Loucy (cell line): ENCODE results near the gene NCMAP.

Experiments used
- H2AFZ ChIP-seq: fragments of 200-600 bp; sonication (generic); 2 replicates; pipeline ENCODE4 v1.6.0; 2016; ENCODE audit warnings: antibody characterized with exemption, mild to moderate bottlenecking, low read length, moderate library complexity
- H3F3A ChIP-seq: fragments of 200-600 bp; 2 replicates; pipeline ENCODE4 v1.6.0; 2016; ENCODE audit warnings: antibody characterized with exemption, low read depth, mild to moderate bottlenecking
- H3K27me3 ChIP-seq: fragments of 200-600 bp; sonication (generic); 2 replicates; pipeline ENCODE4 v1.6.1; 2014; ENCODE audit warnings: low read length, mild to moderate bottlenecking; ENCODE audit not compliant: insufficient read depth, poor library complexity, severe bottlenecking
- H3K36me3 ChIP-seq: fragments of 200-600 bp; sonication (generic); 2 replicates; pipeline ENCODE4 v1.6.1; 2016; ENCODE audit warnings: low read length; ENCODE audit not compliant: insufficient read depth
- H3K4me1 ChIP-seq: fragments of 200-600 bp; sonication (generic); 2 replicates; pipeline ENCODE4 v1.5.1; 2014; ENCODE audit warnings: low read length, mild to moderate bottlenecking; ENCODE audit not compliant: insufficient read depth, poor library complexity, severe bottlenecking
- H3K4me2 ChIP-seq: fragments of 200-600 bp; sonication (generic); 2 replicates; pipeline ENCODE4 v1.6.0; 2014; ENCODE audit warnings: antibody characterized with exemption, low read length, low read depth, mild to moderate bottlenecking; ENCODE audit not compliant: poor library complexity, severe bottlenecking
- H3K4me3 ChIP-seq: fragments of 200-600 bp; sonication (generic); 2 replicates; pipeline ENCODE4 v1.5.1; 2014; ENCODE audit warnings: low read length, mild to moderate bottlenecking, mixed read lengths; ENCODE audit not compliant: poor library complexity, severe bottlenecking
- H3K79me2 ChIP-seq: fragments of 200-600 bp; sonication (generic); 2 replicates; pipeline ENCODE4 v1.6.1; 2014; ENCODE audit warnings: low read length; ENCODE audit not compliant: insufficient read depth
- H3K9ac ChIP-seq: fragments of 200-600 bp; sonication (generic); 2 replicates; pipeline ENCODE4 v1.6.0; 2014; ENCODE audit warnings: mild to moderate bottlenecking, low read depth, low read length, moderate library complexity; ENCODE audit not compliant: poor library complexity, severe bottlenecking
- H3K9me2 ChIP-seq: fragments of 200-600 bp; sonication (generic); replicated peaks from 2 replicates; pipeline ENCODE4 v1.6.1; 2016; ENCODE audit warnings: low read depth, low read length, mixed read lengths
- H3K9me3 ChIP-seq: fragments of 200-600 bp; sonication (generic); 2 replicates; pipeline ENCODE4 v1.6.1; 2014; ENCODE audit warnings: mild to moderate bottlenecking, antibody characterized with exemption, low read length, low read depth; ENCODE audit not compliant: insufficient read depth
- H4K20me1 ChIP-seq: fragments of 200-600 bp; sonication (generic); 2 replicates; pipeline ENCODE4 v1.6.0; 2014; ENCODE audit warnings: antibody characterized with exemption, low read length, mild to moderate bottlenecking; ENCODE audit not compliant: insufficient read depth, poor library complexity, severe bottlenecking
- CTCF ChIP-seq: fragments of 200-600 bp; sonication (generic); conservative IDR thresholded peaks from 2 replicates; pipeline ENCODE4 v1.5.1; 2014; ENCODE audit warnings: mild to moderate bottlenecking, antibody characterized with exemption, low read length
- EZH2phosphoT487 ChIP-seq: fragments of 200-600 bp; IDR thresholded peaks from 2 replicates; pipeline ENCODE4 v1.6.1; 2018; ENCODE audit warnings: antibody characterized with exemption, mild to moderate bottlenecking, moderate library complexity, borderline replicate concordance

The NCMAP gene

GRCh38 chr1:24641646-24642151, 85.8 kb downstream of the NCMAP start:
- TF ChIP-seq EZH2phosphoT487 (no peak), CTCF (no peak)
- Histone ChIP-seq H3K79me2 (peaks cover 44% of the 10 kb centered on the region), H3K9me3 (no peaks in the 10 kb centered on the region), H3K36me3 (peaks cover 12% of the 10 kb centered on the region; the same call in 1 of the 2 replicates), H3K4me2 (peak overlapping the region; percentile 82), H4K20me1 (peaks cover 34% of the 10 kb centered on the region), H3K4me3 (peak overlapping the region; percentile 89), H2AFZ (no peak overlapping the region), H3K9ac (peak overlapping the region; percentile 89), H3K4me1 (peaks cover 32% of the 10 kb centered on the region), H3K27me3 (peaks cover 4% of the 10 kb centered on the region), H3F3A (no peaks in the 10 kb centered on the region), H3K9me2 (no peaks in the 10 kb centered on the region)

DNA sequence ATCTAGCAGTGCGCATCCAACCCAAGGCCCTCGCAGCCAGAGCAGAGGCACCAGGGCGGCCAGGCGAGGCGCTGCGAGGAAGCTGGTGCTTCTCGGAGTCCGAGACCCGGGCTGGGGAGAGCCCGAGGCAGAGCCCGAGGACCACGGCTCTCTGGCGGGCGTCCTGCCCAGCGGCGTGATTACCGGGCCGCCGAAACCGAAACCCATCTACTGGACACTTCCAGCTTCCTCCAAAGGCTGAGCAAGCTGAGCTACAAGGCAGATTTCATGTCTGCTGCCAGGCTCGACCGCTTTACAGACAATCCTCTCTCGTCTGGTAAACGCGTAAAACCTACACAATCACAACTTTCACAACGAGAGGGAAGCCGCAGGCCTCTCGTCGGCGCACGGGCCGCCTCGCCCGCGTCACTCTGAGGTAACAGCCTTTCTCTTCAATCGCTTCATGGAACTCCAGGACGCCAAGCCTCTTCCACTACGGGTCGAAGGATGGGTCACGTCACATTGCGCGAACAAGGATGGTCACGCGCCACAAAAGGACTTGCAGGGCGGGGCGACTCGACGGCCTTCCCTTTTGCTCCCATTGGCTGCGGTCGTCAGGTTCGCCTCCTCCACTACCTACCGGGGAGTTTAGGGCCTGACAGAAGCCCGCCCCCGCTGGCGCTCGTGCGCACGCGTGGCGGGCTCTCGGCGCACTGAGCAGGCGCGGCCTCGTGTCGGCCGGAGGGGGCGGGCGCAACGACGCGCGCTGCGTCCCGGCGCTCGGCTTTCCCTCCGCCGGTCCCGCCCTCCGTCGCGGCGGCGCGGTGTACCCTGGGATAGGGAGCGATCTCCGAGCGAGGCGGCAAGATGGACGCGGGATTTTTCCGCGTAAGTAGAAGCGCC, 86.8 kb downstream of the NCMAP start, which contains the start of gene SRRM1:
SRRM1 (plus strand) TSS at position 822 of the 882 bp plus-strand sequence; CDS start at position 847, 25 bp downstream.
- peak within 1 kb of the TSS; percentile 76 for H2AFZ ChIP-seq
- H3K4me3 ChIP-seq: peak within 1 kb of the TSS; percentile 99
- TF ChIP-seq CTCF (peak; percentile 20; the same call in 1 of the 2 replicates), EZH2phosphoT487 (no peak)
- H3K9me2 ChIP-seq: no peaks in the 10 kb centered on the region
- peak within 1 kb of the TSS; percentile 94 for H3K4me2 ChIP-seq
- H3K9me3 ChIP-seq: no peaks in the 10 kb centered on the region
- peak within 1 kb of the TSS; percentile 99 for H3K9ac ChIP-seq
- H3F3A ChIP-seq: no peaks in the 10 kb centered on the region
- peaks cover 54% of the 10 kb centered on the region for H3K79me2 ChIP-seq
- peaks cover 22% of the 10 kb centered on the region for H3K36me3 ChIP-seq
- H3K4me1 ChIP-seq: peaks cover 41% of the 10 kb centered on the region
- peaks cover 4% of the 10 kb centered on the region for H3K27me3 ChIP-seq
- H4K20me1 ChIP-seq: peaks cover 44% of the 10 kb centered on the region

DNA sequence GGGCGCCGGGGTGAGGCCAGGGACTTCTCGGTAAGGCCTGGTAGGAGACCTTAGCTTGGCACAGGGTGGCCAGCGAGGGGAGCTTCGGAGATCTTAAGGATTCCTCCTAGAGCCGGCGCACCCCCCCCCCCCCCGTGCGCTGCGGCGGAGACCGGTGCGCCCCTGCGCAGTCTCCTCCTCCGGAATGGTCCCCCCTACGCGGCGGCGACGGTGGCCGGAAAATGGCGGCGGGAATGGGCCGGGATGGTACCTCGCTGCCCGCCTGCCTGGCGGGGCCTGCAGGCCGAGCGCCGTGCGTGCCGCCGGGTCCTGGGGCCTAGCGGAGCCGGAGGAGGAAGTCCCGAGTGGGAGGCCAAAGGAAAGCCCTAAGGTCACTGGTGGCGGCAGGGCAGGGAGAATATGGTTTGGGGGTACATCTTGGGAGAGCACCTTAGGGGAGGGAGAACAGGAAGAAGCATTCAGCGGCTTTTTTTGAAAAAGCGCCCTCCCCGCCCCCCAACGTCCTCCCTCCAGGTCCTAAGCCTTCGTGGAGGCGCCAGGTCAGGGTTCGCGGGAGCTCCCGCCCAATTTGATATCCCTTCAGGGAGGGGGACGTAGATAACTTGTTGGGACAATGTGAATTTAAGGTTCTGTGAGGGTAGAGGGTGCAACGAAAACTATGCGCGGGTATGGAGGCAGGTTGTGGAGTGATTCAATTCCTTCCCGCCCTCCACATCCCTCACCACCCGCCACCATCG, 87.6 kb downstream of the NCMAP start:
- TF ChIP-seq EZH2phosphoT487 (no peak), CTCF (no peak)
- H2AFZ ChIP-seq: peak overlapping the region; percentile 76
- H3K4me1 ChIP-seq: peaks cover 42% of the 10 kb centered on the region
- H4K20me1 ChIP-seq: peaks cover 49% of the 10 kb centered on the region
- H3F3A ChIP-seq: no peaks in the 10 kb centered on the region
- peaks cover 4% of the 10 kb centered on the region for H3K27me3 ChIP-seq
- peak overlapping the region; percentile 99 for H3K9ac ChIP-seq
- H3K9me2 ChIP-seq: no peaks in the 10 kb centered on the region
- H3K79me2 ChIP-seq: peaks cover 62% of the 10 kb centered on the region
- peaks cover 30% of the 10 kb centered on the region for H3K36me3 ChIP-seq
- H3K9me3 ChIP-seq: no peaks in the 10 kb centered on the region
- peak overlapping the region; percentile 99 for H3K4me3 ChIP-seq
- H3K4me2 ChIP-seq: peak overlapping the region; percentile 94
